ENCODE results near the gene TRIM28. TPM values are rescaled to one million over a fixed set of nuclear protein-coding genes. Genes with fewer than 3 reads are reported as not detected.

Gene TRIM28
- total and polyA plus RNA-seq, 9 of the 15 experiments (the other 6 are each of a cell fraction or from before 2014, with no cell fraction given), result 12.1 to 797 (median 490) TPM

GRCh38 chr19:58586133-58586765 is 42.4 kb downstream of the TRIM28 start (continued):
- TF ChIP-seq MGA (IDR thresholded peaks at IDR 0.05) (0 out of 2 replicates have a peak, but pooled peaks have one; percentile 10), ZNF436 (CRISPR knock-in tag; IDR thresholded peaks at IDR 0.05) (0 out of 2 replicates have a peak, but pooled peaks have one; percentile 37), FOS (IDR thresholded peaks at IDR 0.05; ENCODE audit: extremely low read depth, insufficient read length) (no peak), THAP12 (CRISPR knock-in tag; IDR thresholded peaks at IDR 0.05) (no peak), U2AF1 (optimal IDR thresholded peaks at IDR 0.05; ENCODE audit: low read depth, low read length) (no peak), CREB3 (tag; conservative IDR thresholded peaks at IDR 0.05; ENCODE audit: low read depth) (no peak), CCAR2 (IDR thresholded peaks at IDR 0.05; ENCODE audit: low read depth, low read length) (no peak), NR2C1 (IDR thresholded peaks at IDR 0.05) (peak; percentile 86), NR2C1 (tag; IDR thresholded peaks at IDR 0.05) (peak; percentile 73)

Data from K562 (cell line).